Activated naive CD8-positive, alpha-beta T cell treated with anti-CD3 and anti-CD28 coated beads, Interleukin-2, amount 50 U/mL, for 24 hours (primary cell): ENCODE results near the gene ZNF101.

Experiments used
- ATAC-seq: fragments of 150-1000 bp; cut with Tn5 transposase; one replicate; pipeline ENCODE4 v1.10.0; 2021
- DNase-seq: peaks from one replicate; pipeline ENCODE4 v3.0.0; 2021
- H3K27ac Mint-ChIP-seq: one replicate; pipeline ENCODE4 v1.8.0; 2021; ENCODE audit warnings: mild to moderate bottlenecking, mixed read lengths
- H3K27me3 Mint-ChIP-seq: one replicate; pipeline ENCODE4 v1.8.0; 2021; ENCODE audit warnings: mixed read lengths
- H3K36me3 Mint-ChIP-seq: one replicate; pipeline ENCODE4 v1.8.0; 2021; ENCODE audit warnings: low read depth, mixed read lengths
- H3K4me1 Mint-ChIP-seq: one replicate; pipeline ENCODE4 v1.8.0; 2021; ENCODE audit warnings: mixed read lengths
- H3K4me3 Mint-ChIP-seq: one replicate; pipeline ENCODE4 v1.8.0; 2021; ENCODE audit warnings: mild to moderate bottlenecking, moderate library complexity, mixed read lengths
- H3K9me3 Mint-ChIP-seq: one replicate; pipeline ENCODE4 v1.8.0; 2021; ENCODE audit warnings: mixed read lengths

Gene ZNF101

GRCh38 chr19:19649580-19649995 is 19.1 kb upstream of the ZNF101 start:
- ATAC-seq (no peak), DNase-seq (no peak)
- Mint-ChIP-seq H3K4me3 (no peak overlapping the region), H3K4me1 (no peaks in the 10 kb centered on the region), H3K36me3 (peaks cover 32% of the 10 kb centered on the region), H3K9me3 (no peaks in the 10 kb centered on the region), H3K27ac (peak overlapping the region; percentile 73), H3K27me3 (no peaks in the 10 kb centered on the region)

- ATAC-seq, result no peak
- no peaks in the 10 kb centered on the region for H3K27me3 Mint-ChIP-seq
- H3K4me1 Mint-ChIP-seq, result no peaks in the 10 kb centered on the region
- H3K36me3 Mint-ChIP-seq, result peaks cover 30% of the 10 kb centered on the region
- no peak overlapping the region for H3K27ac Mint-ChIP-seq
- no peak overlapping the region for H3K4me3 Mint-ChIP-seq
- DNase-seq, result no peak
- no peaks in the 10 kb centered on the region for H3K9me3 Mint-ChIP-seq
Observed at GRCh38 chr19:19650331-19650730, 18.3 kb upstream of the ZNF101 start.

DNA sequence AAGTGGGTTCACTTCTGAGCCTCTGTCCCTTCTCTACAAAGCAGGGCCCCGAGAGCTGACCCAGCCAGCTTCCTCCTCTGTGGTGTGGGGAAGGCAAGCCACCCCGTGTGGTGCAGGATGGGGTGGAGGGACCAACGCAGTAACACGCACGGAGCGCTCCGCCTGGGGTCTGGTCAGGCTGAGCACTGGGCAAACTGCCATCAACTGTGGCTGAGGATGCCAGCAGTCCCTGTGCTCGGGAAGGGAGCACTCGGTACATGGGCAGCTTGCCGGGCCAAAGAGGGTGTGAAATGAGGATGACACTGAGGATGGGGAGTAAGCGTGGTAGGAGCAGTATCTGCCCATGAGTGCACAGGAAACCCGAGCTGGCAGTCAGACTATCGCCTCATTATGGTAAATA is 17.6 kb upstream of the ZNF101 start:
- no peaks in the 10 kb centered on the region for H3K9me3 Mint-ChIP-seq
- no peak for DNase-seq
- H3K36me3 Mint-ChIP-seq, result peaks cover 32% of the 10 kb centered on the region
- no peak overlapping the region for H3K4me3 Mint-ChIP-seq
- no peak for ATAC-seq
- H3K27me3 Mint-ChIP-seq, result no peaks in the 10 kb centered on the region
- no peak overlapping the region for H3K27ac Mint-ChIP-seq
- H3K4me1 Mint-ChIP-seq, result no peaks in the 10 kb centered on the region

DNA sequence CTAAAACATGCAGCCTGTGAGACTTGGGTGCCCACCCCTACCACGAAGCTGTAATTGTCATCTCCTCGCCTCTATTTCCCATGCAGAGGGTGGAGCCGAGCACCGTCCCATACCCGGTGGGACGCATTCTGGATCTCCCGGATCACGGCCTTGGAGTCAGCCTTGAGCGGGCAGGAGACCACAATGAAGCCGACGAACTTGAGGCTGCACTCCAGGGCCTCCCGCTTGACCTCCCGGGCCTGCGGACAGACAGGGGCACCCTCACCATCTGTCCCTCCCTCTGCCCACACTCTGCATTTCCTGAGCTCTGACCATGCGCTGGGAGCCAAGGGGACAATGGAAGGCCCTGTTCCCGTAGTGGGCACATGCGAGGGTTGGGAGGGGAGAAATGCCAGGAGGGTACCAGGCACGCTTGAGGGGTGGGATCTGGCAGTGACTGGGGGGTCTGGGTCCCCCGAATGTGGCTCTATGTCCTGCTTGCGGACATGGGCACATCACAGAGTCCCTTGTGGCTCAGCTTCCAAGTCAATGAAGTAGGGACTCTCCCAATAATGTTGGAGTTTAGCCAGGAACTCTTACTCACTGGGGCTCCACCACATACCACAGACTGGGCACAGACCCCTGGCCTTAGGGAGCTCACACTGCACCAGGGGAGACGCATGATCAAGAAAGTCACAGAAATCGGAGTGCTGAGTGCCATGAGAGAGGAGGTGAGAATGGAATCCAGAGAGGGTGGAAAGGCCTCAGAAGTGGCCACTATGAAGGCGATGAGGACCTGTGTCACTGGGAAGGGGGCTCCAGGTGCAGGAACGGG is 15.9 kb upstream of the ZNF101 start:
- H3K4me3 Mint-ChIP-seq, result no peak overlapping the region
- no peaks in the 10 kb centered on the region for H3K9me3 Mint-ChIP-seq

DNA sequence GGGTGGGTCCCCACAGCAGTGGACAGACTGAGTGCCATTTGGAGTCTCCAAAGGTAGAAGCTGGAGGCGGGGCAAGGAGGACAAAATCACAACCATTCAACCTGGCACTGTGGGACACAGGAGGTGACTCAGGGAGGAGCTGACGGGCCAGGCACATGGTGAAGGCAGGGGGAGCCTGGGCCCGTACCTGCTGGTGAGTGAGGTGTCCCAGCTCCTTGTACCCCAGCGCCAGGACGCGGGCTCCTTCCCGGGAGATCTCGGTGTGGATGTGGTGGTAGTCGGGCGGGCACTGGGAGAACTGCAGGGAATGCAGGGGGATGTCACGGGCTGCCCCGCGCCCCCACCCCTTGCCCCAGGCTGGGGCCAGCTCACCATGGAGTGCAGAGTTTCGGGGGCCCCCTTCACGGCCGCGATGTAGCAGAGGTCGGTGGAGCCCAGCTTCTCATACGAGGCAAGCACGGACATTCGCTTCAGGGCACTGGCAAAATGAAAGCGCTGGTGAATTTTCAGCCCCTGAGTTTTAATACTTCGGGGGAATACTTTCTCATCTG is 15.0 kb upstream of the ZNF101 start:
- H3K27me3 Mint-ChIP-seq, result no peaks in the 10 kb centered on the region
- no peak overlapping the region for H3K4me3 Mint-ChIP-seq
- no peak overlapping the region for H3K27ac Mint-ChIP-seq
- H3K9me3 Mint-ChIP-seq, result no peaks in the 10 kb centered on the region
- ATAC-seq (no peak), DNase-seq (no peak)
- H3K36me3 Mint-ChIP-seq, result peaks cover 46% of the 10 kb centered on the region
- no peaks in the 10 kb centered on the region for H3K4me1 Mint-ChIP-seq

More for the DNA sequence above, 15.9 kb upstream of the ZNF101 start:
- Mint-ChIP-seq H3K4me1 (no peaks in the 10 kb centered on the region), H3K27ac (no peak overlapping the region), H3K36me3 (peaks cover 42% of the 10 kb centered on the region), H3K27me3 (no peaks in the 10 kb centered on the region)
- no peak for ATAC-seq
- no peak for DNase-seq

DNA sequence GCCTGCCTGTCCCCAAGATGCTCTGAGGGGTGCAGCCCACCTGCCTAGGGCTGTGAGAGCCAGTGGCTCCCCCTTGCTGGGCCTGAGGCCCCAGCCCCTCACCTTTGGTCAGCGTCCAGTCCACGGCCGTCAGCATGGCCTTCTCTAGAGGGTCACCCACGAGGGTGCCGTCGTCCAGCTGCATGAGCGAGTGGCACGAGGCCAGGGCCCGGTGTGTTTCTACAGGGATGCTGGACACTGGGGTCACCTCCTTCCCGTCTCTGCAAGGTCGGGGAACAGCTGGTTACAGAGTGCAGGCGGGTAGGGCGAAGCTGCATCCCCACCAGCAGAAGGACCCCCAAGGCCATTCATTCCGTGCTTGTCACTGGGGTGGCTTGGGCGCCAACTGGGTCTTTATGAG is 14.2 kb upstream of the ZNF101 start:
- Mint-ChIP-seq H3K4me3 (no peak overlapping the region), H3K36me3 (peaks cover 47% of the 10 kb centered on the region), H3K27ac (no peak overlapping the region), H3K27me3 (no peaks in the 10 kb centered on the region), H3K4me1 (no peaks in the 10 kb centered on the region), H3K9me3 (no peaks in the 10 kb centered on the region)
- no peak for ATAC-seq
- no peak for DNase-seq

DNA sequence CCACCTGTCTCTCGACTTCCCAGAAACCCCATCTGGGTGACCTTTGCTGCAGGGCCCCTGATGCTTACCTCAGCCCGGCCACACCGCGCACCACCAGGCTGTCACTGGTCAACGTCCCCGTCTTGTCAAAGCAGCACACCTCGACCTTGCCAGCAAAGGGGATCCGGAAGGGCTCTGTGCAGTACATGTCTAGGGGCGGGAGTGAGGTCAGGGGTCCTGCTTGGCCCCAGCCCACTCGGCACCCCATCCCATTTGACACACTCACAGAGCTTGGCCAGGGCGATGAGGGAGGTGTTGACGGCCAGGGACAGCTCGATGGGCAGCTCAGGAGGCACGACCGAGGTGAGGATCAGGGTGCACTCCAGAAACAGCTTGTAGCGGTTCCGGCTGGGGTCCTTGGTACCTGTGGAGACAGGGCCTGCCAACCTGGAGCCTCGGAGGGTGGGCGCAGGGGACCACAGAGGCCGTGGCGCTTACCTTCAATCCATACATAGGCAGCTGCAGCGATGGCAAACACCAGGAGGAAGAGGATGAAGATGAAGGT is 13.5 kb upstream of the ZNF101 start:
- no peak overlapping the region for H3K4me3 Mint-ChIP-seq
- no peak for ATAC-seq
- DNase-seq, result no peak
- H3K9me3 Mint-ChIP-seq, result no peaks in the 10 kb centered on the region
- peaks cover 48% of the 10 kb centered on the region for H3K36me3 Mint-ChIP-seq
- no peaks in the 10 kb centered on the region for H3K4me1 Mint-ChIP-seq
- H3K27me3 Mint-ChIP-seq, result no peaks in the 10 kb centered on the region
- no peak overlapping the region for H3K27ac Mint-ChIP-seq

GRCh38 chr19:19655641-19656343 is 12.8 kb upstream of the ZNF101 start:
- ATAC-seq, result no peak
- Mint-ChIP-seq H3K4me3 (no peak overlapping the region), H3K9me3 (no peaks in the 10 kb centered on the region), H3K27me3 (no peaks in the 10 kb centered on the region), H3K27ac (no peak overlapping the region), H3K4me1 (no peaks in the 10 kb centered on the region), H3K36me3 (peaks cover 44% of the 10 kb centered on the region)
- DNase-seq, result no peak

DNA sequence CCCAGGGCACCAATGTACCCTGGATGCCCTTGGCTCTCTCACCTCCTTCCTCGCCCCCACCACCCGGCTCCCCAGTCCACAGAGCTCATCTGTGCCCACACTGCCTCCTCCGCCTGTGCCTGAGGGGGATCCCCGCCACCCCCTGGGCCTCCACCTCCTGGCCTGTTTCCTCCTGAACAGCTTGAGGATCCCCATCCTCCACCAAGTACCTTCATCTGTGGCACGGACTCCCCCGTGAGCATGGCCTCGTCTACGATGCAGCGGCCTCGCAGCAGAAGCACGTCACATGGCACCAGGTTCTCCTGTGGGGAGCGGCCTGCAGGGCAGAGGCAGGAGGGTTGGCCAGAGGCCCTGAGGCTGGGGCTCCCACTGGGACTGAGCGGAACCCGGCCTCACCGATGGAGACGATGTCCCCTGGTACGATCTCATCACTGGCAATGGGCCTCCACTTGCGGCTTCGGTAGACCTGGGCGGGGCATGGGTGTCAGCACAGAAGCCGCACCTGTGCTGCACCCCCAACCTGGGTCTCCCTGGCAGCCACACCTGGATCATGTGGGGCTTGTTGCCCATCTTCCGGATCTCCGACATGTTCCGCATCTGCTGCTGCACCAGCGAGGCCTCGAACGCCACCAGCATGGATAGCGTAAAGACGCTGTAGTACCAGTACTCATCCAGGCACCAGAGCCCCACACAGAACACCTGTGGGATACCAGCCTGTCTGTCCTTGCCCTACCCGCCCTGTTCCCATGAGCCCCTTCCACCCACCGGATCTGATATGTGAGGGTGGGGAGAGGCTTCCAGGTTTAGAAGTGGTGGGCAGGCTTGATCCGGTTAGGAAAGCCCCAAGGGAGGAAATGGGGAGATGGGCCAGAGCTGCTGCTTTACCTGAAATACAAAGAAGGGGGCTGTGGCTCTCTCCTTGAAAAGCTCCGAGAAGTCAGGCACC is 11.9 kb upstream of the ZNF101 start:
- H3K27me3 Mint-ChIP-seq, result no peaks in the 10 kb centered on the region
- DNase-seq (no peak), ATAC-seq (no peak)
- no peaks in the 10 kb centered on the region for H3K9me3 Mint-ChIP-seq
- H3K4me3 Mint-ChIP-seq, result no peak overlapping the region
- H3K36me3 Mint-ChIP-seq, result peaks cover 43% of the 10 kb centered on the region
- peaks cover 6% of the 10 kb centered on the region for H3K4me1 Mint-ChIP-seq
- H3K27ac Mint-ChIP-seq, result no peak overlapping the region

GRCh38 chr19:19657397-19657783 is 11.2 kb upstream of the ZNF101 start:
- ATAC-seq (no peak), DNase-seq (no peak)
- Mint-ChIP-seq H3K4me3 (no peak overlapping the region), H3K4me1 (peaks cover 13% of the 10 kb centered on the region), H3K27ac (no peak overlapping the region), H3K36me3 (peaks cover 46% of the 10 kb centered on the region), H3K27me3 (no peaks in the 10 kb centered on the region), H3K9me3 (no peaks in the 10 kb centered on the region)

- no peaks in the 10 kb centered on the region for H3K27me3 Mint-ChIP-seq
- H3K27ac Mint-ChIP-seq, result no peak overlapping the region
- H3K4me1 Mint-ChIP-seq, result peaks cover 18% of the 10 kb centered on the region
- DNase-seq (no peak), ATAC-seq (no peak)
- H3K9me3 Mint-ChIP-seq, result no peaks in the 10 kb centered on the region
- no peak overlapping the region for H3K4me3 Mint-ChIP-seq
- peaks cover 38% of the 10 kb centered on the region for H3K36me3 Mint-ChIP-seq
Observed at GRCh38 chr19:19659646-19660245, 8.9 kb upstream of the ZNF101 start.

GRCh38 chr19:19661141-19661674 is 7.4 kb upstream of the ZNF101 start:
- ATAC-seq, result no peak
- peak overlapping the region; percentile 94 for H3K27ac Mint-ChIP-seq
- H3K4me1 Mint-ChIP-seq, result peaks cover 18% of the 10 kb centered on the region
- H3K36me3 Mint-ChIP-seq, result peaks cover 32% of the 10 kb centered on the region
- no peaks in the 10 kb centered on the region for H3K9me3 Mint-ChIP-seq
- H3K4me3 Mint-ChIP-seq, result peak overlapping the region; percentile 95
- no peak for DNase-seq
- no peaks in the 10 kb centered on the region for H3K27me3 Mint-ChIP-seq

DNA sequence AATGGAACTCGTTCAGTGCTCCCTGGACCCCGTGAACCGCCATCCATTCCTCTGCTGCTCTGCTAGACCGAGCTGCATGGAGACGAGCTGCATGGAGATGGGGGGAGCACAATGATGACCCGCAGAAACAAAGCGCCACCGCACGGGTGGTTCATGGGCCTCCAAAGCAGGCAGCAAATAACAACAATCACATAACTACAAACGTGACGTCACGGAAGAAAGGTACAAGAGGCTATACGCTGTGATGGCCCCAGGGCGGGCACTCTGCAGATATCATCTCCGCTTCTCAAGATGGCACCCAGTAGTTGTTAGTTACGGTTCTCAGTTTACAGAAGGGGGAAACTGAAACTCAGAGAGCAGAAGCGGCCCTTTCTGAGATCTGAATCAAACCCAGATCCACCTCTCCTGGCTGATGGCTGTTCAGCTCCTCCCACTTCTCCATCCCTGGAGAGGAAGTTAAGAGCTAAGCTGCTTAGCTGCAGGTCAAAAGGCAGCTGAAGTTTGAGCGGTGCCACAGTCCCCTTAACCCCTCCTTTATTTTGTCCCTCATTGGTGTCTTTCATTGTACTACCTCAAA is 6.9 kb upstream of the ZNF101 start:
- Mint-ChIP-seq H3K9me3 (no peaks in the 10 kb centered on the region), H3K27ac (peak overlapping the region; percentile 94), H3K36me3 (peaks cover 30% of the 10 kb centered on the region), H3K4me3 (peak overlapping the region; percentile 95), H3K27me3 (no peaks in the 10 kb centered on the region), H3K4me1 (peaks cover 21% of the 10 kb centered on the region)
- DNase-seq, result peak; percentile 27
- ATAC-seq, result peak; percentile 20
